Measurements from ENCODE around the gene ZNF48.

ZNF48 gene

DNA sequence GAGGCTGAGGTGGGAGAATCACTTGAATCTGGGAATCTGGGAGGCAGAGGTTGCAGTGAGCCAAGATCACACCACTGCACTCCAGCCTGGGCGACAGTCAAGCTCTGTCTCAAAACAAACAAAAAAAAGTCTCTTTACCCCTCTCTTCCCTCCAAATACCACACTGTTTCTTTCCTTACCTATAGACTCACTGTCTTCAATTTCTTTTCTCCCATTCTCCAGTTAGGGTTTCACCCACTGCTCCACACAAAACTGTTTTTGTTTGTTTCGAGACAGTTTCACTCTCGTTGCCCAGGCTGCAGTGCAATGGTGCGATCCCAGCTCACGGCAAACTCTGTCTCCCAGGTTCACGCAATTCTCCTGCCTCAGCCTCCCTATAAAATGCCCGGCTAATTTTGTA lies 34.0 kb upstream of the ZNF48 start:
- H3K4me3 ChIP-seq: no peak overlapping the region
- no peak for DNase-seq
- H3K36me3 ChIP-seq: peaks cover 32 to 94% (median 58%) of the 10 kb centered on the region in 3 donors
- intact Hi-C loops (cut with DNase I; ENCODE audit: low total_unique reads): no loop called here
- no peaks in the 10 kb centered on the region for H3K9me3 ChIP-seq
- H3K27me3 ChIP-seq: no peaks in the 10 kb centered on the region
- TF ChIP-seq, protein P1, sequence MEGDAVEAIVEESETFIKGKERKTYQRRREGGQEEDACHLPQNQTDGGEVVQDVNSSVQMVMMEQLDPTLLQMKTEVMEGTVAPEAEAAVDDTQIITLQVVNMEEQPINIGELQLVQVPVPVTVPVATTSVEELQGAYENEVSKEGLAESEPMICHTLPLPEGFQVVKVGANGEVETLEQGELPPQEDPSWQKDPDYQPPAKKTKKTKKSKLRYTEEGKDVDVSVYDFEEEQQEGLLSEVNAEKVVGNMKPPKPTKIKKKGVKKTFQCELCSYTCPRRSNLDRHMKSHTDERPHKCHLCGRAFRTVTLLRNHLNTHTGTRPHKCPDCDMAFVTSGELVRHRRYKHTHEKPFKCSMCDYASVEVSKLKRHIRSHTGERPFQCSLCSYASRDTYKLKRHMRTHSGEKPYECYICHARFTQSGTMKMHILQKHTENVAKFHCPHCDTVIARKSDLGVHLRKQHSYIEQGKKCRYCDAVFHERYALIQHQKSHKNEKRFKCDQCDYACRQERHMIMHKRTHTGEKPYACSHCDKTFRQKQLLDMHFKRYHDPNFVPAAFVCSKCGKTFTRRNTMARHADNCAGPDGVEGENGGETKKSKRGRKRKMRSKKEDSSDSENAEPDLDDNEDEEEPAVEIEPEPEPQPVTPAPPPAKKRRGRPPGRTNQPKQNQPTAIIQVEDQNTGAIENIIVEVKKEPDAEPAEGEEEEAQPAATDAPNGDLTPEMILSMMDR (IDR thresholded peaks at IDR 0.05): no peak
- H3K4me1 ChIP-seq: peaks cover 0 to 26% (median 14%) of the 10 kb centered on the region in 4 donors
- H3K27ac ChIP-seq: no peak overlapping the region

DNA sequence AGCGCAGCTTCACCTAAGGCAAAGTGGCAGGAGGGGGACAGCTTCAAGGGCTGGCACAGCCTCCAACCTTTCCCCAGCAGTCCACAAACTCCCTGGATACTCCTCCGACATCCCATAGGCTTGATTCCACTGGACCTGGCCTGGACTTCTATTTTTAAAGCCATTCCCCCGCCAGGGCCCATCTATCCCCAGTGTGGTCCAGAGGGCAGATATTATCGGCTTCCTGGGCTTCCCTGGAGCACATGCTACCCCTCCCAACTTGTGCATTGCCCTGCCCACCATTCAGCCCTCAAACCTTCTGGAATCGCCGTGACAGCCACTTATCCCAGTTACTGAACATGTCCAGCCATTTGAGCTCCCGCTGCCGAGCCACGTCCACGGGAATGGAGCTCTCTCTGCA lies 30.0 kb upstream of the ZNF48 start:
- TF ChIP-seq, protein P1 (IDR thresholded peaks at IDR 0.05): no peak
- H3K27ac ChIP-seq: no peak overlapping the region
- intact Hi-C loops (cut with DNase I; ENCODE audit: low total_unique reads): no loop called here
- no peak for DNase-seq
- H3K9me3 ChIP-seq: no peaks in the 10 kb centered on the region
- H3K4me3 ChIP-seq: no peak overlapping the region
- H3K27me3 ChIP-seq: no peaks in the 10 kb centered on the region
- peaks cover 0 to 44% (median 29%) of the 10 kb centered on the region in 4 donors for H3K4me1 ChIP-seq
- peaks cover 10 to 60% (median 27%) of the 10 kb centered on the region in 3 donors for H3K36me3 ChIP-seq

DNA sequence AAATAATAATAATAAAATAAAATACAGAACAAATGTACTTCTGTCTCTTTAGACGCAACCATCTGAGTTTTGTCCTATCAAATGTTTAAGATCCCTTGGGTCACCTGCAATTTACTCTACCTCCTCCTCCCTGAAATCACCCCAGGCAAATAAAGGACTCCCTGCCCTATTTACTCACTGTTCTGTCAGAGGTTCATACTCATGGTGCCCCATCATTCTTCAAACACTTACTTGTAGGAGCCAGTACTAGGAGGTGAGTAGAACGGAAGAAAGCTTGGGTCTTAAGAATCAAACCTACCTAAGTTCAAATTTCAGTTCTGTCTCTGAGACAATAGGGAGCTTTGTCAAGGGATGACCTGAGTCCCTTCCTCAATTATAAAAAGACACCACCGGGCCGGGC lies 28.7 kb upstream of the ZNF48 start:
- Histone ChIP-seq H3K9me3 (no peaks in the 10 kb centered on the region), H3K36me3 (peaks cover 10 to 47% (median 27%) of the 10 kb centered on the region in 3 donors), H3K27ac (no peak overlapping the region), H3K27me3 (peaks cover 0 to 3% of the 10 kb centered on the region in 2 donors), H3K4me3 (peak overlapping the region in 1 of 2 donors; percentile 76), H3K4me1 (peaks cover 0 to 48% (median 31%) of the 10 kb centered on the region in 4 donors)
- DNase-seq: no peak
- TF ChIP-seq, protein P1 (IDR thresholded peaks at IDR 0.05): no peak
- intact Hi-C loops (cut with DNase I; ENCODE audit: low total_unique reads): no loop called here

DNA sequence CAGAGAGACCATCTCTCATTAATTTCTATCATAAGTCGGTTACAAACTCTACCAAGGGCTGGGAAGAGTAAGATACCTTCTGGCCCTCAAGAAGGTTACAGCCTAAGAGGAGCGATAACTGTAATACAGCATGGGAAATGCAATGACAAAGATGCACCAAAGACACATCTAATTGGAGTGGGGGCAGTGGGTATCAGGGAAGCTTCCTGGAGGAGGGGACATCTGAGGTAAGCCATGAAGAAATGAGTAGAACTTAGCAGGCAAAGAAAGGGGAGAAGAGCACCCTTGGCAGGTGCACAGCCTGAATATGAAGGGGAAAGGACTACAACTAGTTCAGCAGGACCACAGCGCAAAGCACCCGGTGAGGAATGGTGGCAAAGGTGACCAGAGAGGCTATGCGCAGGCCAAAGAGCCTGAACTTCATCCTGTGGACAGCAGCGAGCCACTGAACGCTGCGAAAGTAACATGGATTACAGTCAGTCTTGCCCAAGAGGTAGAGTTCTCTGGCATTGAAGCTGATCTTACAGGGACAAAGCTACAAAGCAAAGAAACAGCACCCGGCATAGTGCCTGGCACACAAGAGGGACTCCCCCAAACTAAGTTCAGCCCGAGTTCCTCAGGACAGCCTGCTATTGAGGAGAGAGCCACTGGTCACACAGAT lies 27.7 kb upstream of the ZNF48 start:
- Histone ChIP-seq H3K9me3 (no peaks in the 10 kb centered on the region), H3K4me1 (peaks cover 0 to 49% (median 31%) of the 10 kb centered on the region in 4 donors), H3K27ac (peak overlapping the region; percentile 75 to 78), H3K27me3 (peaks cover 0 to 3% of the 10 kb centered on the region in 2 donors), H3K4me3 (peak overlapping the region; percentile 76 to 88), H3K36me3 (peaks cover 10 to 37% (median 27%) of the 10 kb centered on the region in 3 donors)
- intact Hi-C loops (cut with DNase I; ENCODE audit: low total_unique reads): no loop called here
- TF ChIP-seq, protein P1 (IDR thresholded peaks at IDR 0.05): no peak
- DNase-seq: no peak

DNA sequence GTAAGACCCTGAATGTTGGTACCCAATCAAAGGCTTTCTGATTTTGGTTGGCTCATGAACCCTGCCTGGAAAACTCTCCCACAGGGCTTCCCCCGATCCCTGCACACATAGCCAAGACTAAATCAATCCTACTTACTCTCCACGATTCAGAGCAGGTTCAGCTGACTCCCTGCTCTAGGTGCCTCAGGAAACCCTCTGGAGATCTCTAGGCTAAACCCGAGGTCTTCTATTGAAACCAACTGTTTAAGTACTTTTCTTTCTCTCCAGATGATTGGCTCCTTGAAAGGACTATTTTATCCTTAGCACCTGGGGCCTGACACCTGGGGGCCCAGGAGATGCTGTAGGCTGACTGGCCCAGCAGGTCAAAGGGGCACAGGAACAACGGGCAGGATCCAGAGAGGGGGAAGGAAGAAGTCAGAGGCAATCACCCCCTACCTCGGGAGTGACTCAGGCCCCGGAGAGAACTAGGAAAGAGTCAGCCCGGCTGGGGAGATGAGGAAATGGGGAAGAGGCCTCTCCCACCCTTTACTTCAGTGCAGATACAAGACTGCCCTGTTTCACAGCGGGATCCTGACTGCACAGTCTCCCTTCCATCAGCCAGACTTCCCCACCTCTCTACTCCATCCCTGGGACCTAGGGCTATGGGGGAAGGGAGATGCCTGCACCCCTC lies 27.0 kb upstream of the ZNF48 start:
- peaks cover 0 to 3% of the 10 kb centered on the region in 2 donors for H3K27me3 ChIP-seq
- intact Hi-C loops (cut with DNase I; ENCODE audit: low total_unique reads): no loop called here
- H3K9me3 ChIP-seq: no peaks in the 10 kb centered on the region
- TF ChIP-seq, protein P1 (IDR thresholded peaks at IDR 0.05): no peak
- peaks cover 0 to 49% (median 31%) of the 10 kb centered on the region in 4 donors for H3K4me1 ChIP-seq
- peak overlapping the region; percentile 76 to 88 for H3K4me3 ChIP-seq
- peak overlapping the region; percentile 75 to 78 for H3K27ac ChIP-seq
- DNase-seq: peak; percentile 57 to 71
- peaks cover 10 to 29% (median 27%) of the 10 kb centered on the region in 3 donors for H3K36me3 ChIP-seq
